Ascending aorta (tissue), 2 donors: Measurements from ENCODE around the gene GPC6. TPM values are rescaled to one million over a fixed set of nuclear protein-coding genes. Genes with fewer than 3 reads are reported as not detected.

Experiments used
- DNase-seq, 2 donors: peaks; one replicate each; pipeline ENCODE4 v3.0.0-alpha.2; 2019; ENCODE audit warnings: low spot score in 2 of 2
- H3K27ac ChIP-seq, 2 donors: fragments of 200-600 bp; sonication (generic); one replicate each; pipeline ENCODE4 v1.5.1; 2016 to 2017; ENCODE audit warnings: mild to moderate bottlenecking in 1 of 2
- H3K27me3 ChIP-seq: fragments of 200-600 bp; sonication (generic); one replicate; pipeline ENCODE4 v1.5.1; 2017
- H3K36me3 ChIP-seq, 2 donors: fragments of 200-600 bp; sonication (generic); one replicate each; pipeline ENCODE4 v1.5.1; 2016
- H3K4me1 ChIP-seq, 2 donors: fragments of 200-600 bp; sonication (generic); one replicate each; pipeline ENCODE4 v1.5.1; 2016 to 2017; ENCODE audit warnings: mild to moderate bottlenecking in 1 of 2
- H3K4me3 ChIP-seq, 2 donors: fragments of 200-600 bp; sonication (generic); one replicate each; pipeline ENCODE4 v1.5.1; 2016 to 2017; ENCODE audit warnings: mild to moderate bottlenecking in 1 of 2
- H3K9me3 ChIP-seq, 2 donors: fragments of 200-600 bp; sonication (generic); one replicate each; pipeline ENCODE4 v1.5.1; 2016
- intact Hi-C: fragments of 100-400 bp; cut with DNase I; formaldehyde crosslinking; loops from one replicate; pipeline ENCODE4 v1.15.1; 2023
- total RNA-seq: library from RNA; depleted of rRNA; stranded (reverse); fragments of >200 nt; gene quantifications from one replicate; pipeline ENCODE4 v1.1.0, GENCODE V29; 2016
- TF ChIP-seq, protein P1 (sequence below), 3 experiments: fragments of 200-600 bp in 2 of 3; fragments of 450-650 bp in 1 of 3; sonication (generic) in 2 of 3; IDR thresholded peaks; one replicate each; pipeline ENCODE4 v1.5.1; 2016 to 2019; ENCODE audit warnings: antibody characterized with exemption in 3 of 3, mild to moderate bottlenecking in 1 of 3, moderate library complexity in 1 of 3

GPC6 gene
- total RNA-seq, 1 donor from 2014 or later = 23.2 TPM

- no peak for DNase-seq
- no peaks in the 10 kb centered on the region for H3K9me3 ChIP-seq
- no peak overlapping the region for H3K4me3 ChIP-seq
- TF ChIP-seq, protein P1, sequence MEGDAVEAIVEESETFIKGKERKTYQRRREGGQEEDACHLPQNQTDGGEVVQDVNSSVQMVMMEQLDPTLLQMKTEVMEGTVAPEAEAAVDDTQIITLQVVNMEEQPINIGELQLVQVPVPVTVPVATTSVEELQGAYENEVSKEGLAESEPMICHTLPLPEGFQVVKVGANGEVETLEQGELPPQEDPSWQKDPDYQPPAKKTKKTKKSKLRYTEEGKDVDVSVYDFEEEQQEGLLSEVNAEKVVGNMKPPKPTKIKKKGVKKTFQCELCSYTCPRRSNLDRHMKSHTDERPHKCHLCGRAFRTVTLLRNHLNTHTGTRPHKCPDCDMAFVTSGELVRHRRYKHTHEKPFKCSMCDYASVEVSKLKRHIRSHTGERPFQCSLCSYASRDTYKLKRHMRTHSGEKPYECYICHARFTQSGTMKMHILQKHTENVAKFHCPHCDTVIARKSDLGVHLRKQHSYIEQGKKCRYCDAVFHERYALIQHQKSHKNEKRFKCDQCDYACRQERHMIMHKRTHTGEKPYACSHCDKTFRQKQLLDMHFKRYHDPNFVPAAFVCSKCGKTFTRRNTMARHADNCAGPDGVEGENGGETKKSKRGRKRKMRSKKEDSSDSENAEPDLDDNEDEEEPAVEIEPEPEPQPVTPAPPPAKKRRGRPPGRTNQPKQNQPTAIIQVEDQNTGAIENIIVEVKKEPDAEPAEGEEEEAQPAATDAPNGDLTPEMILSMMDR (IDR thresholded peaks at IDR 0.05) = no peak
- intact Hi-C loops = no loop called here
- no peaks in the 10 kb centered on the region for H3K27me3 ChIP-seq
- H3K27ac ChIP-seq = no peak overlapping the region
- H3K4me1 ChIP-seq = peaks cover 0 to 2% of the 10 kb centered on the region in 2 donors
- no peaks in the 10 kb centered on the region for H3K36me3 ChIP-seq
These were observed 275.5 kb downstream of the GPC6 start for GRCh38 chr13:93502071-93502470.

DNA sequence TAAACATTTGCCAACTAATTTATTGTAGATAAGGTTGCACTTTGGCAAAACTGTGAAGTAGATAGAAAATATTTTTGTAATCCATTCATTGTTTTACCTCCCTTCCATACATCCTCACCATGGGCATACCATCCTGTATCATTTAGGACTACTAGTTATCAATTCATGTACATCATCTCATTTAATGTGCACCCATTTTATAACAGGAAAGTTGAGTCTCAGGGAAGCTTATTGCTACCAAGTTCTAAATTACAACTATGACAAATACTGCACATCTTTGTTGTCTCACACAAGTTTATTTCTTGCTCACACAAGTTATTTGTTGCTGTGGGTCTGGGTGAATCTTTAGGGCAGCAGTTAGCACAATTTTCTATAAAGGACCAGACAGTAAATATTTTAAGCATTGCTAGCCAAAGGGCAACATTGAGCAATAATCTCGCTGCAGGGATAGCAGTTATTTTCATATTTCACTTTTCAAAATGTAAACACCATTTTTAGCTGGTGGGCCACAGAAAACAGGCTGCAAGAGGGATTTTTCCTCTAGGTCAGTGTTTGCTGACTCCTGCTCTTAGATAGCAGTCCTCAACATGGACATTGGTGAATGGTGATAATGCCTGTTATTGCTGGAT lies 276.5 kb downstream of the GPC6 start:
- H3K4me3 ChIP-seq = no peak overlapping the region
- peaks cover 0 to 2% of the 10 kb centered on the region in 2 donors for H3K4me1 ChIP-seq
- no peak for DNase-seq
- no peaks in the 10 kb centered on the region for H3K27me3 ChIP-seq
- no peaks in the 10 kb centered on the region for H3K36me3 ChIP-seq
- no peaks in the 10 kb centered on the region for H3K9me3 ChIP-seq
- TF ChIP-seq, protein P1 (IDR thresholded peaks at IDR 0.05) = no peak
- H3K27ac ChIP-seq = no peak overlapping the region
- intact Hi-C loops = no loop called here

DNA sequence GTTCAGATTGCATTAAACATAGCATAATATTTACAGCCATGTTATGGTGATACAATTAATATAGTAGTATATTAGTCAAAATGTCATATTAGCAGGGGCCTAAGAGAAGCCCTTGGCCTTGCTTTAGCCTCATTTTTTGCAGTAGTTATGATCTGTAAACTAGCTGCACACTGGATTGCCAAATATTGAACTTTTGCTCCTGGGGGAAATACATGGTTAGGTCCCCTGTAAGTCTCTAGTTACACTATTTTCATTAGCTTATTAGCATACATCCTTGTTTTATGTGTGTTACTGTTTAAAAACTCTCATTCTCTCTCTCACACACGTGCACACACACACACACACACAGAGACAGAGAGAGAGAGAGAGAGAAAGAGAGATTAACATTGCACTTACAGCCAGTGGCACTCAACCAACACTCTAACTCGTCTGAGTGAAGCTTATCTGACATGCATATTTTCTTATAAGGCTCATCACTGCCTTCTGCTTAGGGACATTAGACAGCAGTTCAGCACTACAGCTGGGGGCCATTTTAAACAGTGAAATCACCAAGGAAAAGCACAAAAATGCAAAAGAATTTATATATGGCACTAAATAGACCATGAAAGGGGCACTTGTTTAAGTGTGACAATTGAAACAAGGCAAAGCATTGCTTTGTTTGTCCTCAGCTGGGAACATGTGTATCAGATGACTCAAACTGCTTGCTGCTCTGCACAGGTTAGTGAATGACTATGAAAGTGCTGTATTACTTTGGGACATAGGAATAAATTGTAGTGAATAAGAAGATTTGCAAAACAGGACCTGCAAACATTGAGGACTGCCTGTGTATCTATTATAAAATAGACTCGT lies 278.7 kb downstream of the GPC6 start:
- peaks cover 0 to 2% of the 10 kb centered on the region in 2 donors for H3K4me1 ChIP-seq
- H3K36me3 ChIP-seq = no peaks in the 10 kb centered on the region
- no peak overlapping the region for H3K4me3 ChIP-seq
- no peak overlapping the region for H3K27ac ChIP-seq
- TF ChIP-seq, protein P1 (IDR thresholded peaks at IDR 0.05) = no peak
- H3K27me3 ChIP-seq = no peaks in the 10 kb centered on the region
- no peaks in the 10 kb centered on the region for H3K9me3 ChIP-seq
- no peak for DNase-seq
- intact Hi-C loops = no loop called here

GRCh38 chr13:93511011-93511410 lies 284.4 kb downstream of the GPC6 start:
- TF ChIP-seq, protein P1 (IDR thresholded peaks at IDR 0.05) = no peak
- intact Hi-C loops = no loop called here
- Histone ChIP-seq H3K4me3 (no peak overlapping the region), H3K36me3 (no peaks in the 10 kb centered on the region), H3K4me1 (no peaks in the 10 kb centered on the region), H3K27ac (no peak overlapping the region), H3K9me3 (peaks cover 0 to 4% of the 10 kb centered on the region in 2 donors), H3K27me3 (no peaks in the 10 kb centered on the region)
- no peak for DNase-seq

DNA sequence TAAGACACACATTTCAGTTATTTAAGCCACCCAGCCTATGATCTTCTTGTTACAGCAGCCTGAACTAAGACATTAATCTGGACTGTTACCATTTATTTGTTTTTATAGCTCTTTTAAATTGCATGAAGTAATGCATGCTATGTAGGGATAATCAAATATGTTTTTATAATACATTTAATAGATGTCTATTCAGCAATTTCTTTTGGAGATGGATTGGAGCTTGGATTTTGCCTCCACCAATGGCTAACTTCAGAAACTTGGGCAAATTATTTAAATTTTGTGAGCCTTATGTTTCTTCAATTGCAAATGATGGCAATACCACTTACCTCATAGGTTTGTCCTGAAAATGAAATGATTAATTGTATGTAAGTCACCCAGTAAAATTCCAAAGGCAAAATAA lies 288.7 kb downstream of the GPC6 start:
- Histone ChIP-seq H3K4me3 (no peak overlapping the region), H3K27me3 (no peaks in the 10 kb centered on the region), H3K4me1 (peaks cover 0 to 2% of the 10 kb centered on the region in 2 donors), H3K36me3 (no peaks in the 10 kb centered on the region), H3K27ac (no peak overlapping the region), H3K9me3 (peaks cover 0 to 4% of the 10 kb centered on the region in 2 donors)
- no peak for DNase-seq
- TF ChIP-seq, protein P1 (IDR thresholded peaks at IDR 0.05) = no peak
- intact Hi-C loops = no loop called here
